Lower lobe of right lung (tissue), 2 donors: Measurements from ENCODE around the gene IMMP2L. TPM values are rescaled to one million over a fixed set of nuclear protein-coding genes. Genes with fewer than 3 reads are reported as not detected.
"Not testable (repeated sequence)": the region's sequence is repeated elsewhere in the genome, so short reads cannot be mapped to it uniquely, and the experiment has no call there.

ENCODE experiments used
- ATAC-seq, 2 donors: fragments of 200-7000 bp; cut with Tn5 transposase; one replicate each; pipeline ENCODE4 v1.9.1; 2020 to 2022; ENCODE audit warnings: mild to moderate bottlenecking in 2 of 2, moderate library complexity in 2 of 2
- DNase-seq: peaks from one replicate; pipeline ENCODE4 v3.0.0-alpha.2; 2020
- H3K27ac ChIP-seq: fragments of 200-600 bp; one replicate; pipeline ENCODE4 v1.8.0; 2022
- H3K27me3 ChIP-seq: fragments of 200-600 bp; one replicate; pipeline ENCODE4 v1.8.0; 2022; ENCODE audit warnings: low read depth
- H3K36me3 ChIP-seq: fragments of 200-600 bp; one replicate; pipeline ENCODE4 v1.8.0; 2022; ENCODE audit warnings: mild to moderate bottlenecking
- H3K4me1 ChIP-seq: fragments of 200-600 bp; one replicate; pipeline ENCODE4 v1.8.0; 2022
- H3K4me3 ChIP-seq: fragments of 200-600 bp; one replicate; pipeline ENCODE4 v1.8.0; 2022; ENCODE audit warnings: mild to moderate bottlenecking
- H3K9me3 ChIP-seq: fragments of 200-600 bp; one replicate; pipeline ENCODE4 v1.8.0; 2022
- intact Hi-C: fragments of 100-400 bp; cut with DNase I; formaldehyde crosslinking; loops from one replicate; pipeline ENCODE4 v1.11.0; 2022
- total RNA-seq: library from RNA; stranded (reverse); fragmentation: NEBNext Ultra II Directional; extraction: Animal tissue kit (Norgen Biotek cat#: 25700); gene quantifications from one replicate; pipeline ENCODE4 v1.2.1, GENCODE V29; 2021
- TF ChIP-seq, protein P1 (sequence below): fragments of 200-600 bp; IDR thresholded peaks from one replicate; pipeline ENCODE4 v1.8.0; 2022; ENCODE audit warnings: antibody characterized with exemption, mild to moderate bottlenecking
- donor health status: DM: no; HTN: yes; CAD: no; lungs with severe emphysema.

The IMMP2L gene
- total RNA-seq, 1 donor from 2014 or later, result 14.7 TPM

DNA sequence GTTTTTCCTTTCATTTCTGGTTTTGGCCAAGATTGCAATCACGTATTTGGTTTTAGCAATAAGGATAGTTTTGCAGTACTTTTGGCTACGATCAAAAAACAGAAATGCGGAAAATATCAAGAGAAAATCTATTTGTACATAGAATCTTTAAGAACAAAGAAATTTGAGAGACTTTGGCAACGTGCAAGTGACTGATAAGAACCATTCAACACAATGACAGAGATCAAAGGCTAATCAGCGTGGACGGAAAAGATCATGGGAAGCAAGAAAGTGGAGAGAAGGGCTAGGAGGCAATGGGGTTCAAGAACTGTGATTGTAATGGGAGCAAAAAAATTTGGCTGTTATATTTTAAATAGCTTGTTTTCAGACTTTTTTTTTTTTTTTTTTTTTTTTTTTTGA lies 487.5 kb downstream of the IMMP2L start:
- no peak for ATAC-seq
- TF ChIP-seq, protein P1, sequence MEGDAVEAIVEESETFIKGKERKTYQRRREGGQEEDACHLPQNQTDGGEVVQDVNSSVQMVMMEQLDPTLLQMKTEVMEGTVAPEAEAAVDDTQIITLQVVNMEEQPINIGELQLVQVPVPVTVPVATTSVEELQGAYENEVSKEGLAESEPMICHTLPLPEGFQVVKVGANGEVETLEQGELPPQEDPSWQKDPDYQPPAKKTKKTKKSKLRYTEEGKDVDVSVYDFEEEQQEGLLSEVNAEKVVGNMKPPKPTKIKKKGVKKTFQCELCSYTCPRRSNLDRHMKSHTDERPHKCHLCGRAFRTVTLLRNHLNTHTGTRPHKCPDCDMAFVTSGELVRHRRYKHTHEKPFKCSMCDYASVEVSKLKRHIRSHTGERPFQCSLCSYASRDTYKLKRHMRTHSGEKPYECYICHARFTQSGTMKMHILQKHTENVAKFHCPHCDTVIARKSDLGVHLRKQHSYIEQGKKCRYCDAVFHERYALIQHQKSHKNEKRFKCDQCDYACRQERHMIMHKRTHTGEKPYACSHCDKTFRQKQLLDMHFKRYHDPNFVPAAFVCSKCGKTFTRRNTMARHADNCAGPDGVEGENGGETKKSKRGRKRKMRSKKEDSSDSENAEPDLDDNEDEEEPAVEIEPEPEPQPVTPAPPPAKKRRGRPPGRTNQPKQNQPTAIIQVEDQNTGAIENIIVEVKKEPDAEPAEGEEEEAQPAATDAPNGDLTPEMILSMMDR, result no peak
- Histone ChIP-seq H3K27me3 (no peaks in the 10 kb centered on the region), H3K9me3 (no peaks in the 10 kb centered on the region), H3K36me3 (no peaks in the 10 kb centered on the region), H3K4me1 (no peaks in the 10 kb centered on the region), H3K4me3 (no peak overlapping the region), H3K27ac (no peak overlapping the region)
- no peak for DNase-seq
- intact Hi-C loops, result no loop called here

DNA sequence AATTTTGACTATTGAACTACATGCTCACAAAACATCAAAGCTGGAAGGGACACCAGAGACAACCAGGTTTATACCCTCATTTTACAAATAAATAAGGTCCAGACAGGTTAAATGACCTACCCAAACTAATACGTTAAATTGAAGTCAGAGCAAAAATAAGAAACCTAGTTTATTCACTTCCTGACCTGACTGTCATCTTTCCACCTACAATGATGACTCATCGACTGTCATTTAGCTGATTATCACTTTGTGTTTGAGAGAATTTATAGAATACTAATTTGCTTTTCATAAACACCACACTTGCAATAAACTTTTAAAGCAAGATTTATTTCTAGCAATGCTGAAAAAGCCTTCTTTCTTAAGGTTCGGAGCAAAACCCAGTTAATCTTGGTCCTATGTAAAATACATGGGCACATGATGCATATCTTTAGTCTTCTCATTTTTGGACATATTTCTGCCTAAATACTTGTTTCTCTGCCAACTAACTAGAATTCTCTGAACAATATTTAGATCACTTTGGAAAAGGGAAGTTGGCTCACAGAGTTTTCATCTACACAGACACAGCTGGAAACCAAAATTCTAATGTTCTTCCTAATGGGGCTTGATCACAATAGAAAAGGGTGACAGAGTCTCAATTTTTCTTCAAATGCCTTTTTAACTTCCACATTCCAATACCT lies 488.1 kb downstream of the IMMP2L start:
- TF ChIP-seq, protein P1, result no peak
- ATAC-seq (no peak), DNase-seq (no peak)
- intact Hi-C loops, result no loop called here
- Histone ChIP-seq H3K36me3 (no peaks in the 10 kb centered on the region), H3K4me1 (no peaks in the 10 kb centered on the region), H3K9me3 (no peaks in the 10 kb centered on the region), H3K27me3 (no peaks in the 10 kb centered on the region), H3K4me3 (no peak overlapping the region), H3K27ac (no peak overlapping the region)

DNA sequence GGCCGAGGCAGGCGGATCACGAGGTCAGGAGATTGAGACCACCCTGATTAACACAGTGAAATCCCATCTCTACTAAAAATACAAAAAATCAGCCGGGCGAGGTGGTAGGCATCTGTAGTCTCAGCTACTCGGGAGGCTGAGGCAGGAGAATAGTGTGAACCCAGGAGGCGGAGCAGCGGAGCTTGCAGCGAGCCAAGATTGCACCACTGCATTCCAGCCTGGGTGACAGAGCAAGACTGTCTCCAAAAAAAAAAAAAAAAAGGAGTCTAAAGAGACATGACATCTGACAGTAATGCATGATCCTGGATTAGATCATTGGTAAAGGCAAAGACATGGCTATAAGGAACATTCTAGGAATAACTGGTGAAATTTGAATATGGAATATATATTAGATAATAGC lies 489.6 kb downstream of the IMMP2L start:
- H3K9me3 ChIP-seq, H3K27ac ChIP-seq, H3K27me3 ChIP-seq, H3K4me1 ChIP-seq, H3K4me3 ChIP-seq, ATAC-seq, H3K36me3 ChIP-seq, intact Hi-C loops, DNase-seq: not testable (repeated sequence)

DNA sequence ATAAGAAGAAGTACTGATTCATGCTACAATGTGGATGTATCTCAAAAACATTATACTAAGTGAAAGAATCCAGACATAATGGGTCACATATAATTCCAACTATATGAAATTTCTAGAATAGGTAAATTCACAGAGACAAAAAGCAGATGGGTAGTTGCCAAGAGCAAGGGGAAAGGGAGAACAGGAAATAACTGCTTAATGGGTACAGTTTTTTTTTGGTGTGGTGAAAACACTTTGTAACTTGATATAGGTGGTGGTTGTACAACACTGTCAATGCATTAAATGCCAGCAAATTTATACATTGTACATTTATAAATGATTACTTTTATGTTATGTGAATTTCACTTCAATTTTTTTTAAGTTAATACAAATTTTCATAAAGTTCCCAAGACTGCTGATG lies 490.7 kb downstream of the IMMP2L start:
- TF ChIP-seq, protein P1, result no peak
- H3K36me3 ChIP-seq, result no peaks in the 10 kb centered on the region
- no peak for ATAC-seq
- no peaks in the 10 kb centered on the region for H3K9me3 ChIP-seq
- intact Hi-C loops, result no loop called here
- no peak overlapping the region for H3K4me3 ChIP-seq
- H3K27me3 ChIP-seq, result no peaks in the 10 kb centered on the region
- H3K27ac ChIP-seq, result no peak overlapping the region
- DNase-seq, result no peak
- no peaks in the 10 kb centered on the region for H3K4me1 ChIP-seq

DNA sequence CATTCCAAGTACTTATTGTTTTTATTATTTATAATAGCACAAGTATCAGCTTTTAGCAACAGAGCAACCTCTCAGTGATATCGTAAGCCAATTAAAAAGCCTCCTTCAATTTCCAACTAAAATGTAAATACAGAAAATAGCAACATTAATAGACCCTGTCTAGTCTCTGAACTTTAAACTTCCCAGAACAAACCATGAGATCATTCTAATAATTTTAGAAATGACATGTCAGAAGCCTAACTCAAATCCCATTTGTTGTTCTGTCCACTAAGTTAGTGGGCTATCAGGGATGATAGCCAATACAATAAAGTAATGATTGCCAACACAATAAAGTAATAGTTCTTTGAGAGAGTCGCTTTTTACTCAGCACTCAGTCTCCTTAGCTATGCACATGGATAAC lies 493.7 kb downstream of the IMMP2L start:
- Histone ChIP-seq H3K27me3 (no peaks in the 10 kb centered on the region), H3K27ac (no peak overlapping the region), H3K4me1 (no peaks in the 10 kb centered on the region), H3K9me3 (no peaks in the 10 kb centered on the region), H3K36me3 (no peaks in the 10 kb centered on the region), H3K4me3 (no peak overlapping the region)
- DNase-seq (no peak), ATAC-seq (no peak)
- intact Hi-C loops, result no loop called here
- TF ChIP-seq, protein P1, result no peak

DNA sequence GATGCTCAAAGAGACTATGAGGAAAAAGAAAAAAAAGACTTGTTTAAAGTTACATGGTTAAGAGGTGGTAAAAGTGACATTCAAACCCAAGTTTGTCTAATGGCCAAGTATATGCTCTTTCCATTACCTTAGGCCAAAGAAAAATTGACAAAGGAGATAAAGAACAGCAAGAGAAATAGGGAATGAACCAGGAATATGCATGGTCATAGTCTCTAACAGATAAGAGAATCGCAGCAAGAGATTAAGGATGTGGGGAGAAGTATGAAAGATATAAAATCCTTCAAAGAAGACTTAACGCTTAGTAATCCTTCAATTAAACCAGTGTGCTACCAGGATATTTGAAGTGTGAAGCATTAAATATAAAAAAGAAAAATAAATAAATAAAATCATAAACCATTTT lies 494.6 kb downstream of the IMMP2L start:
- ATAC-seq (no peak), DNase-seq (no peak)
- H3K4me1 ChIP-seq, result no peaks in the 10 kb centered on the region
- H3K27me3 ChIP-seq, result no peaks in the 10 kb centered on the region
- no peak overlapping the region for H3K27ac ChIP-seq
- TF ChIP-seq, protein P1, result no peak
- intact Hi-C loops, result no loop called here
- no peaks in the 10 kb centered on the region for H3K9me3 ChIP-seq
- H3K36me3 ChIP-seq, result no peaks in the 10 kb centered on the region
- no peak overlapping the region for H3K4me3 ChIP-seq
